ENCODE measurements around the gene S1PR4.
A peak's percentile ranks its signal among the peaks of the same experiment; 100 is the strongest.
"Not testable (repeated sequence)": the region's sequence is repeated elsewhere in the genome, so short reads cannot be mapped to it uniquely, and the experiment has no call there.

S1PR4 gene

DNA sequence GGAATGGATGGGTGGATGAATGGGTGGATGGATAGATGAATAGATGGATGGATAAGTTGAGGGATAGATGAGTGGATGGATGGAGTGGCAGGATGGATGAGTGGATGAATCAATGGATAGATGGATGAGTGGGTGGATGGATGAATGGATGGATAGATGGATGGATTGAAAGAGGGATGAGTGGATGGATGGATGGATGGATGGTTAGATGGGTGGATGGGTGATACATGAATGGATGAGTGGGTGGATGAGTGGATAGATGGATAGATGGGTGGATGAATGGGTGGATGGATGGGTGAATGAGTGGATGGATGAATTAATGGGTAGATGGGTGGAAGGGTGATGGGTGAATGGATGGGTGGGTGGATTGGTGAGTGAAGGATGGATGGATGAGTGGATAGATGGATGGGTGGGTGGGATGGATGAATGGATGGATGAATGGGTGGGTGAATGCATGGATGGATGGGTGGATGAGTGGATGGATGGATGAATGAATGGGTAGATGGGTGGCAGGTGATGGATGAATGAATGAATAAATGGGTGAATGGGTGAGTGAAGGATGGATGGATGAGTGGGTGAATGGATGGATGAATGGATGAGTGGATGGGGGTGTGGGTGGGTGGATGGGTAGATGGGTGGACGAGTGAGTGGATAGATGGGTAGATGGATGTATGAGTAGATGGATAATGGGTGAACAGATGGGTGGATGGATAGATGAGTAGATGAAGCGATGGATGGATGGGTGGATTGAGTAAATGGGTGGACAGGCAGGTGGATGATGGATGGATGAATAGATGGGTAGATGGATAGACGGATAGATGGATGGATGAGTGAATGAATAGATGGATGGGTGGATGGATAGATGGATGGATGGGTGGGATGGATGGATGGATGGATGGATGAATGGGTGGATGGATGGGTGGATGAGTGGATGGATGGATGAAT, 25.0 kb upstream of the S1PR4 start:
- no peak for DNase-seq (ENCODE audit: low spot score)

DNA sequence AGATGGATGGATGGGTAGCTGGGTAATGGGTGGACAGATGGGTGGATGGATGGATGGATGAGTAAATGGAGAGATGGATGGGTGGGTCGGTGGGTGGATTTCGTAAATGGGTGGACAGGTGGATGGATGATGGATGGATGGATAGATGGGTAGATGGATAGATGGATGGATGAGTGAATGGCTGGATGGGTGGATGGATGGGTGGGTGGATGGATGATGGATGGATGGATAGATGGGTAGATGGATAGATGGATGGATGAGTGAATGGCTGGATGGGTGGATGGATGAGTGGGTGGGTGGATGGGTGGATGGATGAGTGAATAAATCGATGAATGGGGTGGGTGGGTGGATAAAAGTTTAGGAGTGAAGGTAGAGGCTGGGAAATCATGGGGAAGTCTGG, 24.1 kb upstream of the S1PR4 start:
- DNase-seq (ENCODE audit: low spot score) = not testable (repeated sequence)

DNA sequence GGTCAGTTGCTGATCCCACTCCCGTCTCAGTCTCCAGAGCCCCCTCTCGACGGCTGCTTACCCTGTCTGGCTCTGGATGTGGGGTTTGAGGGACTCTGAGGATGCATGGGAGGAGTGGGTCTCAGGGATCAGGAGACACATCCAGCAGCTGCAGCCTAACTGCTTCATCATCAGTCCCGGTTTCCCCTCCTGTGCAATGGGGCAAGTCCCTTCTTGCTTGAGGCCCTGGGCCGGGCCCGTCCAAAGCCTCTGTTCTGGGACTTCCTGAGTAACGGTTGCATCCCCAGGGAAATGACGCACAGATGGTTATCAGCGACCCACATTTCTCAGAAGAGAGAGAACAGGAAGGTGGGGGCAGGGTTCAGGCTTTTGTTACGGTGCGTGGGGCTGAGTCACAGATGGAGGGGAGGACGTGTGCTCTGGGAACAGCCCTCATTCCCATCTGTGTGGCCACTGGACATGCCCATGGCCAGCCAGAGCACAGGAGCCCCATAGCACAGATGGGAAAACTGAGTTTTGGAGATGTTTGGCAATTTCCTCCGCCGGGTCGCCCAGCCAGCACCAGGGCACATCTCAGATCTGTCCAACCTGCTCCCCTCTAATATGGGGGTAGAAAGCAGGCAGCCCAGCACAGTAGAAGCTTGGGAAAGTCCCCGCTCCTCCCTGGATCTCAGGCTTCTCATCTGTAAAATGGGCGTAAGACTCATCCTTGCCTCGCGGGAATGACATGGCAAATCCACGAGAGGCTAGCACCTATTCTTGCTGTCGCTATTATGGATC, 23.4 kb upstream of the S1PR4 start:
- DNase-seq (ENCODE audit: low spot score) = peak; percentile 69

DNA sequence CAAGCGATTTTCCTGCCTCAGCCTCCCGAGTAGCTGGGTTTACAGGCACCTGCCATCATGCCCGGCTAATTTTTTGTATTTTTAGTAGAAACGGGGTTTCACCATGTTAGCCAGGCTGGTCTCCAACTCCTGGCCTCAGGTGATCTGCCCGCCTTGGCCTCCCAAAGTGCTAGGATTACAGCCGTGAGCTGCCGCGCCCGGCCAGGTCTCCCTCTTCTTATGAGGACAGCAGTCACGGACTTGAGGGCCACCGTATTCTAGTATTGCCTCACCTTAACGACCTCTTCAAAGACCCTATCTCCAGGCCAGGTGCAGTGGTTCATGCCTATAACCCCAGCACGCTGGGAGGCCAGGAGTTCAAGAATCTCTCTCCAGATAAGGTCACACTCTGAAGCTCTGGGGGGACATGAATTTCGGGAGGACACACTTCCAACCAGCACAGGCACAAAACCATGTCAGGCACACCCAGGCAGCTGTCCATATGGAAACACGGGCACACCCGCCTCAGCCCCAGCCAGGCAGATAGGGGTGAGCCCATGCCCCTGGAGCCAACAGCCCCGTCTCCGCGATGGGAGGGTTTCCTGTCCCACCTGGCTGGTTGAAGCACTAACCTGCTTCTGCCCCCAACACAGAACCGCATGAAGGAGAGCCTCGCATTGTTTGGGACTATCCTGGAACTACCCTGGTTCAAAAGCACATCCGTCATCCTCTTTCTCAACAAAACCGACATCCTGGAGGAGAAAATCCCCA, 21.3 kb upstream of the S1PR4 start:
- no peak for DNase-seq (ENCODE audit: low spot score)

DNA sequence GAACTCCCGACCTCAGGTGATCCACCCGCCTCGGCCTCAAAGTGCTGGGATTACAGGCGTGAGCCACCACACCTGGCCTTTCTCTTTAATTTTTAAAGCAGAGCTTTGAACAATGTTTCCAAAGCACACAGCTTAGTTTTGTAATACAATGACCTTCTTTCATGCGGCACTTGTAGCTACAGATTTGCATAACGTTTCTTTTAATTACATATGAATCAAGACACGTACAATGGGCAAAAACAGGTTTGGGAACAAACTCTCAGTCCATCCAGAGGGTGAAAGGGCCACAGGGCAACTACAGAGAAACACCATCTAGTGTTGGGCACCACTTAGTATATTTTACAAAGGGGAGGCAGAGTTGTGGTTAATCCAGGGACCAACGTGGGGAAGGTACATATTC, 19.0 kb upstream of the S1PR4 start:
- DNase-seq (ENCODE audit: low spot score) = no peak

DNA sequence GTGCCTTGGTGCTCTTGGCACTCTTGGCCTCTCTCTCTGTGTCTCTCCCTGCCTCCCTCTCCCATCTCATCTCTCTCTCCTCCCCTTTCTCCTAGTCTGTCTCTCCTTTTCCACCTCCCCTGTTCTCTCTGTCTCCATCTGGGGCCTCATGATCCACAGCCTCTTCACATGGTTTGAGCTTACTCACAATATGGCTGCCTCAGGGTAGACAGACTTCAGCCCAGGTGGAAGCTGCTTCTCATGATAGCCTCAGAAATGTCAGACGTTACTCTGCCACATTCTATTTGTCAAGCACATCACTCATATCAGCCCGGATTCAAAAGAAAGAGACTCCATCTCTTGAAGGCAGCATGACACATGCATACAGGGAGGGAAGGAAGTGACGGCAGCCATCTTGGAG, 18.4 kb upstream of the S1PR4 start:
- DNase-seq (ENCODE audit: low spot score) = no peak

DNA sequence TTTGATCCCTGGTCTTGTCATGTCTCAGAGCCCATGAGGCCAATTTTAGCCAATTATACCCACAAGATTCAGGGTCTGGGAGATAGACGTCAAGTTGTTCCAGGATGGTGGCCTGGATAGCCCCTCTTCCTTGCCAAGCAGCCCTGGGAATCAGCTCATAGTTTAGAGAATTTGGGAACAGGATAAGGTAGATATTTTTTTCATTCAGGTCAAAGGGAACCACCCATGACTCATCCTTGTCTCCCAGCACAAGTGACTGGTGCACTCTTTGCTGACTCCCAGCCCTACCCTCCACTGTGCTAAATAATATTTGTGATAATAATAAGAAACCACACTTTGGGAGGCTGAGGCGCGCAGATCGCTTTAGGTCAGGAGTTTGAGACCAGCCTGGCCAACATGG, 17.1 kb upstream of the S1PR4 start:
- no peak for DNase-seq (ENCODE audit: low spot score)

DNA sequence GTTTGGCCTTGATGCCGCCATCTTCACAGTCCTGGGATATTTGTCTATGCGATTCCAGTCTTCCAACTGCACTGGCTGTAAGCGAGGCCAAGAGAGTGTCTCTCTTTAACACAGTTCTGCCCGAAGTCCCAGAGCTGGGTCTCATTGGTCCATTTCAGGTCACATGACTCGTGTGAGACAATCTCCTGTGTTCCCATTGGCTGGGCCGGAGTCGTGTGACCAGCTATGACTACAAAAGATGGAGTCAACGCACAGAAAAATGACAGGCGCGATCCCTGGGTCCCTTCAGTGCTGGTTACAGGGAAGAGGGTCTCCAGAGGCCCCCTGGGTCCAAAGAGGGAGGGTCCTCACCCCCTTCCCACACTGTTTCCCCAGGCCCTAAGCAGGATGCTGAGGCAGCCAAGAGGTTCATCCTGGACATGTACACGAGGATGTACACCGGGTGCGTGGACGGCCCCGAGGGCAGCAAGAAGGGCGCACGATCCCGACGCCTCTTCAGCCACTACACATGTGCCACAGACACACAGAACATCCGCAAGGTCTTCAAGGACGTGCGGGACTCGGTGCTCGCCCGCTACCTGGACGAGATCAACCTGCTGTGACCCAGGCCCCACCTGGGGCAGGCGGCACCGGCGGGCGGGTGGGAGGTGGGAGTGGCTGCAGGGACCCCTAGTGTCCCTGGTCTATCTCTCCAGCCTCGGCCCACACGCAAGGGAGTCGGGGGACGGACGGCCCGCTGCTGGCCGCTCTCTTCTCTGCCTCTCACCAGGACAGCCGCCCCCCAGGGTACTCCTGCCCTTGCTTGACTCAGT, 15.9 kb upstream of the S1PR4 start:
- peak; percentile 79 for DNase-seq (ENCODE audit: low spot score)

DNA sequence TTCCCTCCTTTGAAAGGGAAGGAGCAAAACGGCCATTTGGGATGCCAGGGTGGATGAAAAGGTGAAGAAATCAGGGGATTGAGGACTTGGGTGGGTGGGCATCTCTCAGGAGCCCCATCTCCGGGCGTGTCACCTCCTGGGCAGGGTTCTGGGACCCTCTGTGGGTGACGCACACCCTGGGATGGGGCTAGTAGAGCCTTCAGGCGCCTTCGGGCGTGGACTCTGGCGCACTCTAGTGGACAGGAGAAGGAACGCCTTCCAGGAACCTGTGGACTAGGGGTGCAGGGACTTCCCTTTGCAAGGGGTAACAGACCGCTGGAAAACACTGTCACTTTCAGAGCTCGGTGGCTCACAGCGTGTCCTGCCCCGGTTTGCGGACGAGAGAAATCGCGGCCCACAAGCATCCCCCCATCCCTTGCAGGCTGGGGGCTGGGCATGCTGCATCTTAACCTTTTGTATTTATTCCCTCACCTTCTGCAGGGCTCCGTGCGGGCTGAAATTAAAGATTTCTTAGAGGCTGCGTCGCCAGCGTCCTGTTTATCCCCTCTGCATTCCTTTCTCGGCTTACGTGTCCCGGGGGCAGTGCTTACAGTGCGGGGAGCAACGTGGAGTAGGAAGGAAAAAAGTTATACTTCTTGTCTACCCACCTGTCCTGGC, 15.2 kb upstream of the S1PR4 start:
- DNase-seq (ENCODE audit: low spot score) = peak; percentile 85

DNA sequence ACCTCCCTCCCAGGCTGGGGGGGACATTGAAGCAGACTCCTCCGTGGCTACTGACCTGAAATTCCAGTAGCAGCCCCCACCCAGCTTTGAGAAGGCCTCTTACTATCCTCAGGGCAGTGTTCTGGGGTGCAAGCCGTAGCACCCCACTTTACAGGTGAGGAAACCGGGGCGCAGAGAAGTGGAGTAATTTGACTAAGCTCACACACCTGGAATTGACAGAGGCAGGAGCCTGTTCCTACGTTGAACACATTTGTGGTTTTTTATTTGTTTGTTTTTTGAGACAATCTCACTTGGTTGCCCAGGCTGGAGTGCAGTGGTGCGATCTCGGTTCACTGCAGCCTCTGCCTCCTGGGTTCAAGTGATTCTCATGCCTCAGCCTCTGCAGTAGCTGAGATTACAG, 14.6 kb upstream of the S1PR4 start:
- no peak for DNase-seq (ENCODE audit: low spot score)

DNA sequence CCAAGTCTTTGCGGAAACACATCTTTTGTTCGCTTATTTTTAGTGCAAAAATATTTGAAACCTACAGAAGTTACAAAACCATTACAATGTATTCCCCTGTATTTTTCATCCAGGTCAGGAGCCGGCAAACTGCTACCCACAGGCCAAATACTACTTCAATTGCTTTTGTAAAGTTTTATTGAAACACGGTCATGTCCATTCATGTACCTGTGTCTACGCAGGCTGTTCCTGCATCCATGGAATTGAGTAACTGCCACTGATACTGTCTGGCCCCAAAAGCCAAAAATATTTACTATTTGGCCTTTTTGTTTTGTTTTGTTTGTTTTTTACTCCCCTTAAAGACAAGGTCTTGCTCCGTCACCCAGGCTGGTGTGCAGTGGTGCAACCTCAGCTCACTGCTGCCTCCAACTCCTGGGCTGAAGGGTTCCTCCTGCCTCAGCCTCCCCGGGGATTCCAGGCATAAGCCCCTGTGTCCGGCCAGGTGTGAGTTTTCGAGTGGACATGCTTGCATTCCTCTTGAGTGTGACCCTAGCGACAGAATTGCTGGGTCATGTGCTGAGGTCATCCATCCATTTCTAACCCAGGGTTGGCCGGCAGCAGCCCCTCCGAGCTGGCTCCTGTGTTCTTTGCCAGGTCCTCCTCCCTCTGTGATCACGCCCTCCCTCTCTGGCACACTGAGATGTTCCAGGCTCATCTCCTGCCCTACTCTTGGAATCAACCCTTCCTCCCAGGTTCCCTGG, 10.9 kb upstream of the S1PR4 start:
- no peak for DNase-seq (ENCODE audit: low spot score)

DNA sequence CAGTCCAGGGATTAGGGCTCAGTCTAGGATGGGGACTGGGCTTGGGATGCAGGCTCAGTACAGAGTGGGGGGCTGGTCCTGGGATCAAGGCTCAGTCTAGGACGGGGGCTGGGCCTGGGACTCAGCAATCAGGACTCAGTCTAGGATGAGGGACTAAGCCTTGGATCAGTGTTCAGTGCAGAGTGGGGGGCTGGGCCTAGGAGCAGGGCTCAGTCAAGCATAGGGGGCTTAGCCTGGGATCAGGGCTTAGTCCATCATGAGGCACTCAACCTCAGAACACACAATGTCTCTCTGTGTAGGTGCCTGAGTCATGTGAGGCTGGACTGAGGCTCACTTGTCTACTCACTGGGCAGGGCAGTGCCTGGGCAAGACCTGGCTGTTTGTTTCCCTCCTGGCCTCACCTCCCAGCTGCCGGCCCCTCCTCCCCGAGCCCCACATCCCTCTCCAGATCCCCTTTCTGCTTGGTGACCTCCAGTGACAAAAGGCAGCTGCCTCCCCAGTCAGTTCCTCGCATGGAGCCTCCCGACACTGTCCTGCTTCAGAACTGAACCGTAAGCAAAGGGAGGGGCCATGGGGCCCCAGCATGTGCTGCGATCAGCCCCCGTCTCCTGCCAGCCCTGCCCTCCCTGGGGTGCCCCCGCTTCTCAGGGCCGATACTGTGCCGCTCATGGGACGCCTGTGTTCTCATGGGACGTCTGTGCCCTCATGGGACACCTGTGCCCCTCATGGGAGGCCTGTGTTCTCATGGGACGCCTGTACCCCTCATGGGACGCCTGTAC, 6.5 kb upstream of the S1PR4 start:
- no peak for DNase-seq (ENCODE audit: low spot score)

DNA sequence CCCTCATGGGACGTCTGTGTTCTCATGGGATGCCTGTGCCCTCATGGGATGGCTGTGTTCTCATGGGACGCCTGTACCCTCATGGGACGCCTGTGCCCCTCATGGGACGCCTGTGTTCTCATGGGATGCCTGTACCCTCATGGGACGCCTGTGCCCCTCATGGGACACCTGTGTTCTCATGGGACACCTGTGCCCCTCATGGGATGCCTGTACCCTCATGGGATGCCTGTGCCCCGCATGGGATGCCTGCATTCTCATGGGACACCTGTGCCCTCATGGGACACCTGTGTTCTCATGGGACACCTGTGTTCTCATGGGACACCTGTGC, 5.9 kb upstream of the S1PR4 start:
- DNase-seq (ENCODE audit: low spot score) = peak; percentile 28

DNA sequence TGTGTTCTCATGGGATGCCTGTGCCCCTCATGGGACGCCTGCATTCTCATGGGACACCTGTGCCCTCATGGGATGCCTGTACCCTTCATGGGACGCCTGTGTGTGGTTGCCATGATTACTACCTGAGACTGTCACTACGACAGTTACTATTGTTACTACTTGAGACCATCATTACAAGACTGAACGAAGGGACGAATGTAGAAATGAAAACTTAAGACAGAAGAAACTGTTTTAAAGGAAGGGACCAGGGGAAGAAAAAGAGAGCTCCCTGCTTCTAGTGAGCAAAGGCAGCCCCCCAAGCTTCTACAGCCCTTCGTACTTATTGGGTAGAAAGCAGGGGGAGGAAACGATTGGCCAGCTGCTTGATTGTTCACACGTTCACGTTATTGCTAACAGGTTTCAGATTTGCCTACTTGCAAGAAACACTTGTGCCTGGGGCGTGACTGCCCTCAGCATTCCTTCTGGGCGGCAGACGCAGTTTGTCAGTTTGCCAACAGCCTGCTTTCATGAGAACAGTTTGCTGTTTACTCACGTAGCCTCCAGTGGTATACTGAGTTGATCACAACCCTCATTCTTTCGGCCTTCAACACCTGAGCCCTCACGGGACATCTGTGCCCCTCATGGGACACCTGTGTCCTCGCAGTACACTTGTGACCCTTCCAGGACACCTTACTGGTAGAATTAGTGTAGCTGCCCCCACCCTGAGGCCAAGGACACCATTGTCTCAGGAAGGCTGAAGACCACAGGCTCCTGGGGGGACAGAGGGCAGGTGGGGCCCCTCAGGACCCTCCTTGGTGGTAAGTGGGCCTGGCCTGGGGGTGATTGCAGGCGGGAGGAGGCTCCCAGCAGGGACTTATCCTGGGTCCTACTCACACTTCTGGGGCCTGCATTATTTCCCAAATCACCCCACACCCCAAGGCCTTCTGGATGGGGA, 2.5 kb upstream of the S1PR4 start:
- peak; percentile 64 for DNase-seq (ENCODE audit: low spot score)

DNA sequence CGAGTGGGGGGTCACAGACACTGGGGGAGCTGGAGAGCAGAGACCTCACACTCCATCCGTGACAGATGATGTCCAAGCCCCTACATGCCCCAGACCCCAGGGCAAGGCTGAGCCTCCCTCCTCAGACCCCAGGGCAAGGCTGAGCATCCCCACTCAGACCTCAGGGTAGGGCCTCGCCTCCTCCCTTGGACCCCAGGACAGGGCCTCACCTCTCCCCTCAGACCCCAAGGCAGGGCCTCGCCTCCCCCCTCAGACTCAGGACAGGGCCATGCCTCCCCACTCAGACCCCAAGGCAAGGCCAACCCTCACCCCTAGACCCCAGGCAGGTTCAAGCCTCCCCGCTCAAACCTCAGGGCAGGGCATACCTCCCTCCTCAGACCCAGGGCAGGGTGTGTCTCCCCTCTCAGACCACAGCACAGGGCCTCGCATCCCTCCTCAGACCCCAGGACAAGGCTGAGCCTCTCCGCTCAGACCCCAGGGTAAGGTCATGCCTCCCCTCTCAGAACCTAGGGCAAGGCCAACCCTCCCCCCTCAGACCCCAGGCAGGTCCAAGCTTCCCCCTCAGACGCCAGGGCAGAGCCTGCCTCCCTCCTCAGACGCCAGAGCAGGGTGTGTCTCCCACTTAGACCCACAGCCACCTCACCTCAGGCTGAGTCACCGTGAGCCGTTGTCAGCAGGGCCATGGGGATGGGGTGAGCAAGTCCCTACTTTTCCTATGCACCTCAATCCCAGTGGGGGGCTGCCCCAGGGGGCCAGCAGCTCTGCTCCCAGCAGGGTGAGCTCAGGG, 1.7 kb upstream of the S1PR4 start:
- DNase-seq (ENCODE audit: low spot score) = peak; percentile 34

DNA sequence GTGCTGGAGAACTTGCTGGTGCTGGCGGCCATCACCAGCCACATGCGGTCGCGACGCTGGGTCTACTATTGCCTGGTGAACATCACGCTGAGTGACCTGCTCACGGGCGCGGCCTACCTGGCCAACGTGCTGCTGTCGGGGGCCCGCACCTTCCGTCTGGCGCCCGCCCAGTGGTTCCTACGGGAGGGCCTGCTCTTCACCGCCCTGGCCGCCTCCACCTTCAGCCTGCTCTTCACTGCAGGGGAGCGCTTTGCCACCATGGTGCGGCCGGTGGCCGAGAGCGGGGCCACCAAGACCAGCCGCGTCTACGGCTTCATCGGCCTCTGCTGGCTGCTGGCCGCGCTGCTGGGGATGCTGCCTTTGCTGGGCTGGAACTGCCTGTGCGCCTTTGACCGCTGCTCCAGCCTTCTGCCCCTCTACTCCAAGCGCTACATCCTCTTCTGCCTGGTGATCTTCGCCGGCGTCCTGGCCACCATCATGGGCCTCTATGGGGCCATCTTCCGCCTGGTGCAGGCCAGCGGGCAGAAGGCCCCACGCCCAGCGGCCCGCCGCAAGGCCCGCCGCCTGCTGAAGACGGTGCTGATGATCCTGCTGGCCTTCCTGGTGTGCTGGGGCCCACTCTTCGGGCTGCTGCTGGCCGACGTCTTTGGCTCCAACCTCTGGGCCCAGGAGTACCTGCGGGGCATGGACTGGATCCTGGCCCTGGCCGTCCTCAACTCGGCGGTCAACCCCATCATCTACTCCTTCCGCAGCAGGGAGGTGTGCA, 587 bp downstream of the S1PR4 start:
- DNase-seq (ENCODE audit: low spot score) = no peak

DNA sequence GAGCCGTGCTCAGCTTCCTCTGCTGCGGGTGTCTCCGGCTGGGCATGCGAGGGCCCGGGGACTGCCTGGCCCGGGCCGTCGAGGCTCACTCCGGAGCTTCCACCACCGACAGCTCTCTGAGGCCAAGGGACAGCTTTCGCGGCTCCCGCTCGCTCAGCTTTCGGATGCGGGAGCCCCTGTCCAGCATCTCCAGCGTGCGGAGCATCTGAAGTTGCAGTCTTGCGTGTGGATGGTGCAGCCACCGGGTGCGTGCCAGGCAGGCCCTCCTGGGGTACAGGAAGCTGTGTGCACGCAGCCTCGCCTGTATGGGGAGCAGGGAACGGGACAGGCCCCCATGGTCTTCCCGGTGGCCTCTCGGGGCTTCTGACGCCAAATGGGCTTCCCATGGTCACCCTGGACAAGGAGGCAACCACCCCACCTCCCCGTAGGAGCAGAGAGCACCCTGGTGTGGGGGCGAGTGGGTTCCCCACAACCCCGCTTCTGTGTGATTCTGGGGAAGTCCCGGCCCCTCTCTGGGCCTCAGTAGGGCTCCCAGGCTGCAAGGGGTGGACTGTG, 1.2 kb downstream of the S1PR4 start:
- peak; percentile 55 for DNase-seq (ENCODE audit: low spot score)

All from NAMALWA (cell line).